ENCODE results near the gene DBNDD2.

- no peak for TF ChIP-seq CTCF (IDR thresholded peaks at IDR 0.05; ENCODE audit: low read depth, low read length, poor library complexity, severe bottlenecking)
- no peak for TF ChIP-seq EZH2phosphoT487 (IDR thresholded peaks at IDR 0.05; ENCODE audit: borderline replicate concordance, low read length)
Observed at GRCh38 chr20:45404438-45404837, 3.7 kb upstream of the DBNDD2 start.

Measured in DOHH2 (cell line).